GM19099 (cell line): ENCODE measurements around the gene NBEA.

Experiments
- POLR2A ChIP-seq: IDR thresholded peaks from 3 replicates; pipeline ENCODE4 v1.6.1; 2011; ENCODE audit warnings: low read depth; ENCODE audit not compliant: insufficient read length; ENCODE audit errors: extremely low read depth

The NBEA gene

GRCh38 chr13:35266412-35266811 is 324.3 kb downstream of the NBEA start:
- no peak for TF ChIP-seq POLR2A

DNA sequence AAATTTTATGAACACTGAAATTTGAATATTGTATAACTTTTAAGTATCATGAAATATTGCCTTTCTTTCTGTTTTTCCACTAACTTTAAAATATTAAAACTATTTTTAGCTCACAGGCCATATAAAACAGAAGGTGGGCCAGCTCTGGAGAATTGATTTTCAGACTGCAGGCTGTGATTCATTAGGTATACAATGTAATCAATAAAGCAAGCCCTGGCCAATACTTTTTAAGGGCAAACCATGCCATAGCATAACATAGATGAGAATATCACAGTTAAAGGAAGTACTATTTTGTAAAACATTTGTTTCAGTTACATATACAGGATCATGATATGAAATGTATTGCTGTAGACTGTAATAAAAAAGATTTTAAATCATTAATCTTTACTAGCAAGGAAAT is 336.8 kb downstream of the NBEA start:
- TF ChIP-seq POLR2A = no peak

DNA sequence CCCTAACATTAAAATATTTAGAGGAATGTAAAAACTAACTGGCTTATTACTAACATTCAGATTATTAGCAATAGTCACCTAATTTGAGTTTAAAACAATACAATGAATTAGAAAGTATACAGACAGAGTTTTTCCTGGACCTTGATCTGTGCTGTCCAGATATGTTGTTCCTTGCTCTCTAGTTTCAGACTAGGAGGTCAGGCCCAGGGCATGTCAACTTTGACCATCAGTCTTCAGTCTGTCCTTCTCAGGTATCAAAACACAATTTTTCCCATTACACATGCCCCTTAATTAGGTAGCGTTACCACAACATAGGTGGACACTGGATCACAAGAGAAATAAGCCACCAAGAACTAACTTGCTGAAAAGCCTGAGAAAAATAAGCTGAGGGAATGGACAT is 337.4 kb downstream of the NBEA start:
- no peak for TF ChIP-seq POLR2A

- no peak for TF ChIP-seq POLR2A
Observed at GRCh38 chr13:35283856-35284255, 341.8 kb downstream of the NBEA start.

DNA sequence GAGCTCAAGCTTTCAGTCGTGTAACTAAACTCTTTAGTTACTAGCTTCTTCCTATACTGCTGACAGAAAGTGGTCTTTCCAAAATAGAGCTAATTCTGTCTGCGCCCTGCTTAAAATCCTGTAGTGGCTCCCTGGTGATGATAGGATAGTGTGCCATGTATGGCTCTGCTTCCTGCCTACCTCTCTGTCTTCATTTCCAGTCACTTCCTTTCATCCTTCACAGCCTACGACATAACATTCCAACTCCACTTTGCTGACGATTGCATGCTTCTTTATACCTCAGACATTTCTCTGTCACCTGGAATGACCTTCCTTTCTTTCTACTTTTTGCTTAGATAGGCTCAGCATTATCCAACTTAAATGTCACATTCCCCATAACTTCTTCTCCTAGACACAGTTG is 343.6 kb downstream of the NBEA start:
- no peak for TF ChIP-seq POLR2A

- TF ChIP-seq POLR2A = no peak
Observed at GRCh38 chr13:35292329-35292728, 350.3 kb downstream of the NBEA start.

DNA sequence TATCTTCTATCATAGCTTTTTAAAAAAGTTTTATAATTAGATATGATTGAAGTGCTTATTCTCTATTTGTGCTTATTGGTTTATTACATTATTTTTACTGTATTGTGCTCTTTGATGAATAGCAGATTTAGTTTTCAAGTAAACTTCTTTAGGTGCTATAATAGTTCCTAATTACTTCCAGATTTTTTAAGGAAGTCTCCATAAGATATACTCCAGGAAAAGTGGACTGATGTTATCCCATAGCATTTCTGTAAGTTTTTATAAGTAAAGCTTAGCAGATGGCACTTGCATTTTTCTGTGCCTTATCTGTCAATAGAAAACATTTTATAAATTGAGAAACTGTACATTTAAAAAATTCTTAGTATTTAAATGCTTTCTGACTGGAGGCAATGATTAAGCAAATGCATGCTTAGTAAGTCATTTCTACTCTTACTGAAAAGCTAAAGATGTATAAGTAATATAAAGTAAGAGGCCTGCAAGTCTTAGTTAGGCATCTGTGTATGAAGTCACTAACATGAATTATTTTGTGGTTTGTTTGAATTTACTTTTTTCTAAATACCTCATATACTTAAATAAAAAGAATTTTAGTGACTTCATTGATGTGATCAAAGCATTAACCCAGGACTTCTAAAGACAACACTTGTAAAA is 351.6 kb downstream of the NBEA start:
- no peak for TF ChIP-seq POLR2A

DNA sequence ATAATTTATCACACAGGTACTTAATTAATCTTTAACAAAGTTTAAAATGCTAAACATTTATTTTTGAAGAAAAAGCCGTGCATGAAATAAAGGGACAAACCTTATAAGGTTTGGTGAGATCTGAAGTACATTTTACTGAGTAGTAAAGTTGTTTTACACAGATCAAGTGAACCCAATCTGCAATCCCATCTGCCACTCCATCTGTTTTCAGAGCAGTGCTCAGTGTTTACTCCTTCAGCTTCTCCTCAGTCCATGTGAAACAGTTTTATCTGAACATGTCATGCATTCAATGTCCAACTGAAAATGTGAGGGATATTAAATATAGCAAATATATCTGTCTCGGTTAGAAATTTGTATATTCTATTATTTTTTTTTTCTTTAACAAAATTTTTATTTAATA is 367.6 kb downstream of the NBEA start:
- TF ChIP-seq POLR2A = no peak

DNA sequence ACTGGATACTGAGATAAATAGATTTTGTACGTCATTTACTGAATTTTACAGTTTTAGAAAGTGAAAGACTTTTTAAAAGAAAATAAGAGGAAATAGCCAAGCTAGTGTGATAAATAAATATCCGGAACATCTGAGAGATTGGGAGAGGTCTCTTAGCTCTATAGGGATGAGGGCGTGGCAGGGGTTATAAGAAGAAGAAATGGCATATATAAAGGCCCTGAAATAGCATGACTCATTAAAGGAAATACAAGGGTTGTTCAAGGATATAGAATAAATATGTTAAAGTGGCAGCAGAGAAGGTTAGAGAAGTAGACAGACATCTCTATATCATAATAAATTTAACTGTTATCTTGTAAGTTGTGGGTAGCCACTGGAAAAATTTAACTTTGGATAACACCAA is 390.1 kb downstream of the NBEA start:
- TF ChIP-seq POLR2A = no peak

GRCh38 chr13:35333157-35333556 is 391.1 kb downstream of the NBEA start:
- TF ChIP-seq POLR2A = no peak

- TF ChIP-seq POLR2A = no peak
Observed at GRCh38 chr13:35342440-35342839, 400.4 kb downstream of the NBEA start.

DNA sequence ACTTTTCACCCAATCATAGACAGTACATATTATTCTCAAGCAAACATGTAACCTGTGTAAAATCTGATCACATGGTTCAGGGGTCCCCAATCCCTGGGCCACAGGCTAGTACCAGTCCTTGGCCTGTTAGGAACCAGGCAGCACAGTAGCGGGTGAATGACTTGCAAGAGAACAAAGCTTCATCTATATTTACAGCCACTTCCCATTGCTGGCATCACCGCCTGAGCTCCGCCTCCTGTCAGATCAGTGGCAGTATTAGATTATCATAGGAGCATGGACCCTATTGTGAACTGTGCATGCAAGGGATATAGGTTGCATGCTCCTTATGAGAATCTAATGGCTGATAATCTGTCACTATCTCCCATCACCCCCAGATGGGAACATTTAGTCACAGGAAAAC is 401.3 kb downstream of the NBEA start:
- no peak for TF ChIP-seq POLR2A

DNA sequence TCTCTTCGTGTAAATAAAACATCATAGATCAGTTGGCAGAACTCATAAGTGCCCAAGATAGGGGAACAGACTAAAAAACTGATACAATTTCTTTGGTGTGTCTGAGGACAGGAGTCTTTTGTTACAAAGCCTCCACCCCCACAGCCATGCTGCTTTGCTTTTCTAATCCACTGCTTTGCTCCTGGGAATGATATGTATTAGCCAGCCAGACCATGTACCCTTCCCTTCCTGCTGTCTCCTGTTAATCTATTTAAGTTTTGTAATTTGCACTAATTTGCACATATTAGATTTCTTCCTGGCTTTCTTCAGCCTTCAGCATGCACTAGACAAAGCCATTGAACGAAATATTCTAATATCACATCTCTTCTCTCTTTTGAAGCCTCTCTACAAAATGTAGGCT is 403.9 kb downstream of the NBEA start:
- TF ChIP-seq POLR2A = no peak

GRCh38 chr13:35346494-35346893 is 404.4 kb downstream of the NBEA start:
- TF ChIP-seq POLR2A = no peak

GRCh38 chr13:35347679-35348205 is 405.7 kb downstream of the NBEA start:
- TF ChIP-seq POLR2A = no peak

GRCh38 chr13:35349052-35349451 is 407.0 kb downstream of the NBEA start:
- no peak for TF ChIP-seq POLR2A

DNA sequence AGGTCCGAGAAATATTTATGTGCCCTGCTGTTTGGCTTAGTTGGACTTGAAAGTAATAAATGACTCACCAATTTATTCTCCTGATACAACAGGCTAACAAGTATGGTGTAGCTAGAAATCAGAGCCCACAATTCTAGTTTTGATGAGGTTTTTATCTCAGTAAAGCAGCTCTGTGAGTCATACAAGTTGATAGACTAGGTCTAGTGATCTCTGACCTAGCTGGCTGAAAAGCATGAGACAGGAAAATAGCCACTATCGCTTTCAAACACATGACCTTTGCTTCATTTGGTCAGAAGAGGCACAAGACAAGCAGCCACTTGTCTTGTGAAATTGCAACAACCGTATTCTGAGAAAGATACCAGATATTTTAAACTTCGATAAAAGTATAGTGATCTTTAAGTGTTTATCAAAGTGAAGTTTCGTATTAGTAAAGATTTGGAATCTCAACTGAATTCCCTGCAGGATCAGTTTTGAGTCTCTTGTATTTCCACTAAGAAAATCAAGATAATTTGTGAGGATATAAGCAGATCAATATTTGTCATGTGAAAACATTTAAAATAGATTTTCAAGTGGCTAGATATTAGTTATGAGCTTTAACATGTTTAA is 407.7 kb downstream of the NBEA start:
- TF ChIP-seq POLR2A = no peak

DNA sequence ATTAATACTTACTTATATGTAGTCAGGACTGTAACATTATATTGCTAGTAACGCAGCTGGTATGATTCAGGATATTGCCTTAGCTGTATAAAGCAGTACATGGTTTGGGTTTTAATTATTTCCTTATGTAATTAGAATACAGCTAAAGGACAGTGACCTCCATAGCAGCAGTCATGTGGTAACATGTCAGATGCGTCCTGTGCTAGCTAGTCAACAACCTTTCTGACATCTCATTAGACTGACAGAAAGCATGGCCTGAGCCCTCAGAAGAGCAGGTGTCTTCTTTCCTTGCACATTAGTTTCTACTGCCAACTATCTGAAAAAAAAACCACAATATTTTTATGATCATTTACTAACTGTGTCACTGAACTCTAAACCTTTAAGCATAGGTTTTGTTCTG is 412.2 kb downstream of the NBEA start:
- no peak for TF ChIP-seq POLR2A

DNA sequence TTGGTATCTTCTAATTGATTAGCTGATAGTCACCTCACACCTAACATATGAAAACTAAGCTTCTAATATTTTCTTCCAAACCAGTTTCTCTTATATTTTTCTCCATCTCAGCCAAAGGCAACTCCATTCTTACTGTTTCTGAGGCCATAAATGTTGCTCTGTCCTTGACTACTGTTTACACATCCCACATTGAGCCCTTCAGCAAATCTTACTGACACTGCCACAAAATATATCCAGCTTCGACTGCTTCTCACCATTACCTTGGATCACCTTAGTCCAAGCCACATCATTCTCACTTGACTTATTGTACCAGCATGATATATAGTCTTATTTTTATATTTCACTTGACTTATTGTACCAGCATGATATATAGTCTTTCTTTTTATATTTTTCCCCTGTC is 412.8 kb downstream of the NBEA start:
- no peak for TF ChIP-seq POLR2A
